ENCODE results near the gene NDUFS3. TPM values are rescaled to one million over a fixed set of nuclear protein-coding genes. Genes with fewer than 3 reads are reported as not detected.

The NDUFS3 gene
- total RNA-seq, 2 donors from 2014 or later: 180 to 246 TPM

DNA sequence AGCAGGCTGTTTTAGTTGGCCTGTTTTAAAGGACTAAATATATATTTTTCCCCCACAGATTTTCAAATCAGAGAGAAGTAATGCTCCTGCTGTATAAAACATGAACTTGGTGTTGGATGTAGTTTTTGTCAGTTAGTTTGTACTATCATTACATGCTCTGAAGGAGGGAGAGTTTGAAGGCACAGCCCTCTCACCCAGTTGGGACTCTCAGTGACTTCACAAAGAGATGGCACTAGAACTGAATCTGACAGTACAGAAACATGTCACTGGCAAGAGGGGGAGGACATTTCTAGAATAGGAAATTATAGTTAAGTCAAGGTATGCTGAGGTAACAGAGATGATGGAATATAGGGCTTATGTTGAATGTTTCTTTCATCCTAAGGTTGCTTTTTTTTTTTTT, 36.4 kb downstream of the NDUFS3 start:
- ATAC-seq (no peak), DNase-seq (no peak)
- intact Hi-C loops (cut with DNase I, micrococcal nuclease): no loop called here

DNA sequence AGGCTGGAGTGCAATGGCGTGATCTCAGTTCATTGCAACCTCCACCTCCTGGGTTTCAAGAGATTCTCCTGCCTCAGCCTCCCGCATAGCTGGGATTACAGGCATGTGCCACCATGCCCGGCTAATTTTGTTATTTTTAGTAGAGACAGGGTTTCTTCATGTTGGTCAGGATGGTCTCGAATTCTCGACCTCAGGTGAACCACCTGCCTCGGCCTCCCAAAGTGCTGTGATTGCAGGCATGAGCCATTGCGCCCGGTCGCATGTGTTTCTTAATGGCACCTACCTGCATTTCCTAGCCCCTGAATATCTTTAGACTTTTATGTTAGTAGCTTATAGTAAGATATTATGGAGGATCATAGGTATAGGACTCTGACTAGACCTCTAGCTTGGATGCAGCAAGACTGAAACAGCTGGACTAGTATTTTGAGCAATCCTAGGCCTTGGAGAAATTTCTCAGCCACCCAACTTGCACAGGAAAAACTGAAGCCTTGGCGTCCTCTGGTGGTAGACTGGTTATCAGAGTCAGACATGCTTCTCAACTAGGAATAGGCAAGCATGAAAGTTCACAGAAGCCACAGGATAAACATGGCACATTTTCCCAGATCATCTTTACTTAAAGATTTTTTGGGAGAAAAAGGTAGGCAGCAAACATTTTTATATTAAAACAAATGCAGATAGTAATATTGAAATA, 38.0 kb downstream of the NDUFS3 start:
- peak in 1 of 2 donors; percentile 23 for DNase-seq
- peak; percentile 48 for ATAC-seq
- intact Hi-C loops (cut with DNase I, micrococcal nuclease): no loop called here

DNA sequence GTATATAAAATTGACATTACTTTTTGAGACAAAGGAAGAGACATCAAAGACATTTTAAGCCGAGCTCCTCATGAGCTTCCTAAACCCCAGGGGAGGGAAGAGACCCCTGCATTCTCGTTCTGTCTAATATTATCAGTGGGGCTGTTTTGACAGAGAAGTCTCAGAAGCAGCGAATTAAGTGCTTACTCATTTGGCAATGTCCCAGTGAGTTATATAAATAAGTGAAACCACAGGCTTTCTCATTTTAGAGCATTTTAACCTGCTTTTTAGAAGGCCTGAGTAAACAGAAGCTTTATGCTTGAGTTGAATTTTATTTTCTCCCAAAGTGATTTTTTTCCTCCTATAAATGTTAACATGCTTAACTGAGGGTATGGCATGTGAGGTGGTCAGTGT, 38.5 kb downstream of the NDUFS3 start:
- no peak for ATAC-seq
- intact Hi-C loops (cut with DNase I, micrococcal nuclease): no loop called here
- DNase-seq: no peak

DNA sequence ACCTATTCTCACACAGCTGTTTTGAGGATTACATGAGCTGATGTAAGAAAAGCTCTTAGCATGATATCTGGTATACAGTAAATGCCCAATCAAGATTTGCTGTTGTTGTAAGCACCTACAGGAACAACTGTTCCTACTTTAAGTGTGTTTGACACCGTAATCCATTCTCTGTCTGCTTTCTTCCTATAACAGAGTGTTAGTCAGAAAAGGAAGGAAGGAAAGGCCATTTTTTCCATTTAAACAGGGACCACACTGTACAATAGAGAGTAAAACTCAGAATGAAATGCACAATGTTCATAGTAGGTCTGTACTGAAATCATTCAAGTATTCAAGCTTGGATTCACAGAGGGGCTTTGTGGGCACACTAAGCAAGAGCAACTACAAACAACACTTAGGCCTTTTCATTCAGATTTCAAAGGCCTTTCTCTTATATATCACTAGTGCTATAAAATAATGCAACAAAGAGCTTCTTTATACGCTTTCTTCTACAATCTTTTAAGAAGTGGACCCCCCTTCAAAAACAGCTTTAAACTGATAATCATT, 42.0 kb downstream of the NDUFS3 start:
- ATAC-seq: no peak
- DNase-seq: no peak
- intact Hi-C loops (cut with DNase I, micrococcal nuclease): no loop called here

DNA sequence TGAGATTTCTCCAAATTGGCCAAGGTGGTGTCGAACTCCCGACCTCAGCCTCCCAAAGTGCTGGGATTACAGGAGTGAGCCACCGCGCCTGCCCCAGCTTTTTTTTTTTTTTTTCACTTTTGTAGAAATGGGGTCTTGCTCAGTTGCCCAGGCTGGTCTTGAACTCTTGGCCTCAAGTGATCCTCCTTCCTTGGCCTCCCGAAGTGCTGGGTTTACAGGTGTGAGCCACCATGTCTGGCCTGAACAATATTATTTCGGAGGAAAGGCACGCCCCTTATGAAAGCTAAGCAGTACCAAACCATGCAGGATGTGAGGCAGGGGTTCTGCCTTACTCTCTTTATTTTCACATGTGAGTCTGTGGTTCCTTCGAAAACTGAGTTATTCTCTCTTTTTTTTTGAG, 47.4 kb downstream of the NDUFS3 start:
- no peak for ATAC-seq
- intact Hi-C loops (cut with DNase I, micrococcal nuclease): no loop called here
- no peak for DNase-seq

DNA sequence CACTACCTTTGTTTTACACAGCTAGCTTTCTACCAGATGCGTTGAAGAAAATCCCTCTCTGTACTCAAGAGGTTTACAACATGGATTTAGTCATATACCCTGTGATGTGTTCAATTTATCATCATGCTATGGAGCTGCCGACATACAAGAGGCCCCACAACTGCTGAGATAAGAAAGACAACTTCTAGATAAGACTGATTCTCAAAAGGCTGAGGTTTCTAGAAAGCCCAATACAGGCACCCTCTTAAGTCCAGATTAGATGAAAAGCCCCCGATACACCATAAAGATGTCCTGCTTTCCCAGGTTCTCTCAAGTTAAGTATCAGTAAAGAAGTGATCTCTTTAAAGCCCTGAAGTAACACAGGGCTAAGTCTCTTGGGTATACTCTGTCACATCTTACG, 49.2 kb downstream of the NDUFS3 start:
- intact Hi-C loops (cut with DNase I, micrococcal nuclease): no loop called here
- no peak for DNase-seq
- ATAC-seq: no peak

DNA sequence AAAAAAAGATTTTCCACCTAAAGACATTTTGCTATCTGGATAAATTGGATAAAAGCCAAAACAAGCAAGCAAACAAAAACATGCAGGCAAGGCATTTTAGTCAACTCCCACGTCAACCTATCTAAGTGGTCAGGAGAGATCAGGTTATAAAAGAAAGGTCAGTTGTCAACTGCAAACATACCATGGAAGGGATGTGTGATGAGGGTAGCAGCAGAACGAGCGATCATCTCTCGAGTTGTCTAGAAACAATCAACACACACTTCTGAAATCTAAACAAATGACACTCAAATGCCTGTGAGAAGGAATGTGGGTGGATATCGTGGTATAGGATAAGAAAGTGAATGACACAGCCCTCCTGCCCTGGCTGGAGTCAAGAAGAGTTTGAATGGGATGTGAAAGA, 52.6 kb downstream of the NDUFS3 start:
- DNase-seq (no peak), ATAC-seq (no peak)
- intact Hi-C loops (cut with DNase I, micrococcal nuclease): no loop called here

Other genes starting within 250 kb of the NDUFS3 start
- gene MYBPC3, start 226.4 kb upstream of the NDUFS3 start, total RNA-seq: not detected
- 10 to 100 TPM in 1 of 2 donors, 1 to 10 TPM in 1; 5.0 to 15.8 TPM for gene SPI1, start 200.5 kb upstream of the NDUFS3 start, total RNA-seq
- 10 to 100 TPM; 17.9 to 20.2 TPM for gene SLC39A13, start 170.5 kb upstream of the NDUFS3 start, total RNA-seq
- 10 to 100 TPM; 74.8 to 82.5 TPM for gene PSMC3, start 152.6 kb upstream of the NDUFS3 start, total RNA-seq
- gene RAPSN, start 129.9 kb upstream of the NDUFS3 start, total RNA-seq: under 1 TPM; 0.61 to 0.70 TPM
- 10 to 100 TPM; 70.6 to 93.1 TPM for gene CELF1, start 25.9 kb upstream of the NDUFS3 start, total RNA-seq
- gene PTPMT1, start 13.5 kb upstream of the NDUFS3 start, total RNA-seq: 10 to 100 TPM; 28.9 to 29.5 TPM
- 10 to 100 TPM; 11.7 to 14.9 TPM for gene KBTBD4, start 104 bp upstream of the NDUFS3 start, total RNA-seq
- gene FAM180B, start 7.6 kb downstream of the NDUFS3 start, total RNA-seq: under 1 TPM in 1 of 2 donors, not detected in 1; 0.42 TPM
- under 1 TPM; 0.34 to 0.53 TPM for gene C1QTNF4, start 15.3 kb downstream of the NDUFS3 start, total RNA-seq
- gene MTCH2, start 63.5 kb downstream of the NDUFS3 start, total RNA-seq: 100 to 1,000 TPM; 131 to 155 TPM
- 1 to 10 TPM; 2.3 to 2.9 TPM for gene AGBL2, start 136.3 kb downstream of the NDUFS3 start, total RNA-seq
- gene FNBP4, start 188.3 kb downstream of the NDUFS3 start, total RNA-seq: 10 to 100 TPM; 59.5 to 62.6 TPM

Data from left colon (tissue), 2 donors.